Caco-2 (cell line): ENCODE measurements around the gene PPP1R7. TPM values are rescaled to one million over a fixed set of nuclear protein-coding genes. Genes with fewer than 3 reads are reported as not detected.

Experiments used
- BruUV-seq: library from RNA; stranded (reverse); fragments of 400-500 nt; replicated peaks from 2 replicates; lab custom pipeline; 2021; lab: Mats Ljungman, UMichigan
- CTCF ChIA-PET: fragments of 300-600 bp; sonication (Branson Sonifier 250); formaldehyde crosslinking; loops from one replicate; lab custom pipeline; 2022; ENCODE audit warnings: antibody characterized with exemption; lab: Charles Lee
- POLR2A ChIA-PET: fragments of 300-600 bp; sonication (Branson Sonifier 250); formaldehyde crosslinking; loops from one replicate; lab custom pipeline; 2022; ENCODE audit warnings: antibody characterized with exemption; lab: Charles Lee
- DNase-seq, 2 experiments: peaks; one replicate each; pipeline versions ENCODE4 v3.0.0 to v3.0.0-alpha.2; 2020 to 2022
- H3K27me3 ChIP-seq: replicated peaks from 2 replicates; pipeline ENCODE4 v1.6.0; 2011; ENCODE audit warnings: low read length; ENCODE audit not compliant: control insufficient read depth, insufficient read depth
- H3K36me3 ChIP-seq: 2 replicates; pipeline ENCODE4 v1.5.1; 2011; ENCODE audit warnings: low read length; ENCODE audit not compliant: control insufficient read depth, insufficient read depth
- H3K4me1 ChIP-seq: fragments of 250-450 bp; sonication (Bioruptor Pico); 2 replicates; pipeline ENCODE4 v1.5.1; 2020; ENCODE audit warnings: mild to moderate bottlenecking
- H3K4me3 ChIP-seq: 2 replicates; pipeline ENCODE4 v1.5.1; 2011; ENCODE audit warnings: low read depth, mild to moderate bottlenecking, control low read depth, low read length
- H3K9me3 ChIP-seq: fragments of 250-450 bp; sonication (Bioruptor Pico); 2 replicates; pipeline ENCODE4 v1.5.1; 2020; ENCODE audit warnings: mild to moderate bottlenecking, moderate library complexity
- H3K27ac Mint-ChIP-seq: one replicate; pipeline ENCODE4 v1.8.0; 2022; ENCODE audit warnings: mixed read lengths; ENCODE audit not compliant: unreplicated experiment
- H3K27me3 Mint-ChIP-seq: one replicate; pipeline ENCODE4 v1.8.0; 2022; ENCODE audit warnings: mixed read lengths; ENCODE audit not compliant: insufficient read depth, unreplicated experiment
- H3K36me3 Mint-ChIP-seq: one replicate; pipeline ENCODE4 v1.8.0; 2022; ENCODE audit warnings: mild to moderate bottlenecking, mixed read lengths; ENCODE audit not compliant: insufficient read depth, unreplicated experiment
- H3K4me1 Mint-ChIP-seq: one replicate; pipeline ENCODE4 v1.8.0; 2022; ENCODE audit warnings: low read depth, mixed read lengths; ENCODE audit not compliant: unreplicated experiment
- H3K4me3 Mint-ChIP-seq: one replicate; pipeline ENCODE4 v1.8.0; 2022; ENCODE audit warnings: mild to moderate bottlenecking, moderate library complexity, mixed read lengths; ENCODE audit not compliant: unreplicated experiment
- H3K9me3 Mint-ChIP-seq: one replicate; pipeline ENCODE4 v1.8.0; 2022; ENCODE audit warnings: mixed read lengths; ENCODE audit not compliant: unreplicated experiment
- intact Hi-C: fragments of 100-400 bp; cut with micrococcal nuclease; formaldehyde crosslinking; loops from one replicate; pipeline ENCODE4 v1.10.0; 2022; ENCODE audit not compliant: unreplicated experiment
- total RNA-seq: library from RNA; stranded (reverse); gene quantifications from 2 replicates; pipeline ENCODE4 v1.2.3, GENCODE V29; 2022
- TF ChIP-seq, protein P1 (sequence below), 2 experiments: fragments of 200-600 bp in 1 of 2; IDR thresholded peaks; 1 replicate in 1 of 2; 2 replicates in 1 of 2; pipeline versions ENCODE4 v1.5.1 to v1.8.0; 2011 to 2022; ENCODE audit warnings: antibody characterized with exemption in 1 of 2, control low read depth in 1 of 2, inconsistent platforms in 1 of 2, low read depth in 1 of 2, low read length in 1 of 2, mild to moderate bottlenecking in 1 of 2, moderate library complexity in 1 of 2; ENCODE audit not compliant: insufficient read depth in 1 of 2, severe bottlenecking in 1 of 2, unreplicated experiment in 1 of 2

The PPP1R7 gene
- total RNA-seq, 1 experiment from 2014 or later, result 32.5 TPM

DNA sequence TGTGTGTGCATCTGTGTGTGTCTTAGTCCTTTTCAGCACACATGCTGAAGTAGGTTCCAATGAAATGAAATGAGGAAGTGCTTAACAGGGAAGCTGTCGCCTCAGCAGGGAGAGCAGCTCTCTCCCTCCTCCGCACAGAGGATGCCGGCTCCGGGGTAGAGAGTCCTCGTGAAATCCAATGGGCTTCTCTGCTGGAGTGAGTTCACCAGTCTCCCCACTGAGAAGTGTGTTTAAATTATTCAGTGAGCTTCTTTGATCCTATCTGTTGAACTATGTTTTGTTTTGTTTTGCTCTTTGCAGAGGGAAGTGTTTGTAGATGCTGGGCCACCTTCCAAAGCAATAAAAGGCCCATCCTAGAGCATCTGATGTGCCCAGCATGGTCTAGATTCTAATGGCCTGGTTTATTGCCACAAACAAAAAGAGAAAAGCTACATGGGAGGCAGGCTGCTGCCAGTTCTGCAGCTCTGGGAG, 6.7 kb downstream of the PPP1R7 start:
- Mint-ChIP-seq H3K4me1 (no peaks in the 10 kb centered on the region), H3K9me3 (no peaks in the 10 kb centered on the region), H3K4me3 (no peak overlapping the region), H3K27me3 (no peaks in the 10 kb centered on the region), H3K27ac (no peak overlapping the region), H3K36me3 (no peaks in the 10 kb centered on the region)
- ChIA-PET CTCF (no interaction called here), POLR2A (no interaction called here)
- Histone ChIP-seq H3K36me3 (no peaks in the 10 kb centered on the region), H3K27me3 (no peaks in the 10 kb centered on the region), H3K9me3 (no peaks in the 10 kb centered on the region), H3K4me1 (no peaks in the 10 kb centered on the region), H3K4me3 (no peak overlapping the region)
- no peak for DNase-seq
- BruUV-seq, result no TSS peak
- TF ChIP-seq, protein P1, sequence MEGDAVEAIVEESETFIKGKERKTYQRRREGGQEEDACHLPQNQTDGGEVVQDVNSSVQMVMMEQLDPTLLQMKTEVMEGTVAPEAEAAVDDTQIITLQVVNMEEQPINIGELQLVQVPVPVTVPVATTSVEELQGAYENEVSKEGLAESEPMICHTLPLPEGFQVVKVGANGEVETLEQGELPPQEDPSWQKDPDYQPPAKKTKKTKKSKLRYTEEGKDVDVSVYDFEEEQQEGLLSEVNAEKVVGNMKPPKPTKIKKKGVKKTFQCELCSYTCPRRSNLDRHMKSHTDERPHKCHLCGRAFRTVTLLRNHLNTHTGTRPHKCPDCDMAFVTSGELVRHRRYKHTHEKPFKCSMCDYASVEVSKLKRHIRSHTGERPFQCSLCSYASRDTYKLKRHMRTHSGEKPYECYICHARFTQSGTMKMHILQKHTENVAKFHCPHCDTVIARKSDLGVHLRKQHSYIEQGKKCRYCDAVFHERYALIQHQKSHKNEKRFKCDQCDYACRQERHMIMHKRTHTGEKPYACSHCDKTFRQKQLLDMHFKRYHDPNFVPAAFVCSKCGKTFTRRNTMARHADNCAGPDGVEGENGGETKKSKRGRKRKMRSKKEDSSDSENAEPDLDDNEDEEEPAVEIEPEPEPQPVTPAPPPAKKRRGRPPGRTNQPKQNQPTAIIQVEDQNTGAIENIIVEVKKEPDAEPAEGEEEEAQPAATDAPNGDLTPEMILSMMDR (IDR thresholded peaks at IDR 0.05; ENCODE audit: insufficient read depth in 1 of 2, low read depth in 1 of 2, low read length in 1 of 2, severe bottlenecking in 1 of 2, unreplicated experiment in 1 of 2), result no peak
- intact Hi-C loops, result no loop called here

DNA sequence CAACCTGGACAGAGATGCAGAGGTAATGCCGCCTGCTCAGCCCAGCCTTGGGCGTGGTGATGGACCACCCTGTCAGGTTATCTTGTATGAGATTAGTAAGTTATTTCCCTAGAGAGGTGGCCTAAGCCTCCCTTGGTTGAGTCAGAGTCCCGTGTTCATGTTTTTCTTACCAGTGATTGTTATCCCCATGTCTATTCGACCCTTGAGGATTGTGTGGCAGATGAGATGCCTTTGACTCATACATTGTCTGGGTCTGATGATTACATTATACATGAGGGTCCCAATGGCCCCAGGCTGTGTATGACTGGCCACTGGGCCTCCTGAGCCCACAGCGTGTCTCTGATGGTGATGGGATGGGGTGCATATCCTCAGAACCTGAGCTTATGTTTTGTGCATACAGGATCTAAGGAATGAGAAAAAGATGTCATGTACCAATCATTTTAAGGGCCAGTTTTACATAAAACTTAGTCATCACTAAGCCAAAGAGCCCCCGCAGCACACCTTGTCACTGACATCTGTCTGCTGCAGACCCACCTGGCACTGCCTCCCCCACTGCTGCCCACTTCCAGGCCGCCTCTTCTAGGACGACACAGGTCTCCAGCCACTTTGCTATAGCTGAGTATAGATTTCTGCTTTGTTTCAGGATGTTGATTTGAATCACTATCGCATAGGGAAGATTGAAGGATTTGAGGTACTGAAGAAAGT, 7.7 kb downstream of the PPP1R7 start:
- Mint-ChIP-seq H3K9me3 (no peaks in the 10 kb centered on the region), H3K4me3 (no peak overlapping the region), H3K27ac (no peak overlapping the region), H3K36me3 (no peaks in the 10 kb centered on the region), H3K27me3 (no peaks in the 10 kb centered on the region), H3K4me1 (no peaks in the 10 kb centered on the region)
- DNase-seq, result no peak
- Histone ChIP-seq H3K4me3 (no peak overlapping the region), H3K27me3 (no peaks in the 10 kb centered on the region), H3K4me1 (no peaks in the 10 kb centered on the region), H3K36me3 (no peaks in the 10 kb centered on the region), H3K9me3 (no peaks in the 10 kb centered on the region)
- CTCF ChIA-PET, result no interaction called here
- POLR2A ChIA-PET, result no interaction called here
- BruUV-seq, result no TSS peak
- TF ChIP-seq, protein P1 (IDR thresholded peaks at IDR 0.05; ENCODE audit: insufficient read depth in 1 of 2, low read depth in 1 of 2, low read length in 1 of 2, severe bottlenecking in 1 of 2, unreplicated experiment in 1 of 2), result no peak
- intact Hi-C loops, result no loop called here

DNA sequence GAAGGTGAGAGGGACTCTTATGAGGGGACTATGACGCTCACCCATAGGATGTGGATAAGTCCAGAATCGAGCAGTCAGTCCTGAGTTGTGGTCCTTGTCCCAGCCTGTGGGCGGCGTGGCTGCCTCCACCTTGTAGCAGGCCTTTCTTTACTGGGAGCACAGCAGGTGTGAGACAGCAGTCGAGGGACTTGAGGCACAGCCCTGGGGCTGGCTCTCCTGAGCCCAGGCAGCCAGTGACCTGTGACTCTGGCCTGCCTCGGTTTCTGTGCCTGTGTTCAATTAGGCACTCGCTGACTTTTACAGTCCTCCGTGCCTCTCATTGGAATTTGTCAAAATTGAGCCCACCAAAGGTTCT, 8.3 kb downstream of the PPP1R7 start:
- H3K36me3 ChIP-seq, result no peaks in the 10 kb centered on the region

More for the DNA sequence above, 8.3 kb downstream of the PPP1R7 start:
- POLR2A ChIA-PET, result no interaction called here
- no peak overlapping the region for H3K4me3 Mint-ChIP-seq
- BruUV-seq, result no TSS peak
- no peaks in the 10 kb centered on the region for H3K4me1 ChIP-seq
- H3K4me3 ChIP-seq, result no peak overlapping the region
- TF ChIP-seq, protein P1 (IDR thresholded peaks at IDR 0.05; ENCODE audit: insufficient read depth in 1 of 2, low read depth in 1 of 2, low read length in 1 of 2, severe bottlenecking in 1 of 2, unreplicated experiment in 1 of 2), result no peak
- no peak for DNase-seq
- H3K9me3 Mint-ChIP-seq, result no peaks in the 10 kb centered on the region
- intact Hi-C loops, result no loop called here
- CTCF ChIA-PET, result no interaction called here
- no peak overlapping the region for H3K27ac Mint-ChIP-seq
- no peaks in the 10 kb centered on the region for H3K27me3 ChIP-seq
- H3K9me3 ChIP-seq, result no peaks in the 10 kb centered on the region
- no peaks in the 10 kb centered on the region for H3K36me3 Mint-ChIP-seq
- no peaks in the 10 kb centered on the region for H3K4me1 Mint-ChIP-seq
- H3K27me3 Mint-ChIP-seq, result no peaks in the 10 kb centered on the region
